H9 (cell line): ENCODE results near the gene ZNF177. TPM values are rescaled to one million over a fixed set of nuclear protein-coding genes. Genes with fewer than 3 reads are reported as not detected.

Experiments
- DNase-seq: peaks from one replicate; pipeline ENCODE4 v3.0.0-alpha.2; 2017
- H2AFZ ChIP-seq: one replicate; pipeline ENCODE4 v1.6.1; 2013; ENCODE audit warnings: mild to moderate bottlenecking, low read length, control low read depth, moderate library complexity
- H2AK5ac ChIP-seq: 2 replicates; pipeline ENCODE4 v1.6.1; 2013; ENCODE audit warnings: low read length, control low read depth, mixed read lengths; ENCODE audit not compliant: insufficient read length
- H2BK120ac ChIP-seq: one replicate; pipeline ENCODE4 v1.6.1; 2013; ENCODE audit warnings: low read depth, mild to moderate bottlenecking, low read length, control low read depth, inconsistent platforms; ENCODE audit not compliant: poor library complexity, severe bottlenecking
- H2BK12ac ChIP-seq: 2 replicates; pipeline ENCODE4 v1.6.1; 2013; ENCODE audit warnings: low read length, control low read depth, mixed read lengths, low read depth; ENCODE audit not compliant: insufficient read length
- H2BK15ac ChIP-seq: 2 replicates; pipeline ENCODE4 v1.6.1; 2013; ENCODE audit warnings: low read depth, low read length, control low read depth
- H2BK20ac ChIP-seq: one replicate; pipeline ENCODE4 v1.6.1; 2013; ENCODE audit warnings: low read depth, mild to moderate bottlenecking, low read length, control low read depth, inconsistent platforms; ENCODE audit not compliant: poor library complexity, severe bottlenecking
- H2BK5ac ChIP-seq: 2 replicates; pipeline ENCODE4 v1.6.1; 2013; ENCODE audit warnings: low read length, control low read depth, mixed read lengths; ENCODE audit not compliant: insufficient read length
- H3K14ac ChIP-seq: 2 replicates; pipeline ENCODE4 v1.6.1; 2013; ENCODE audit warnings: low read length, control low read depth; ENCODE audit not compliant: insufficient read depth
- H3K18ac ChIP-seq: 2 replicates; pipeline ENCODE4 v1.6.1; 2013; ENCODE audit warnings: low read depth, mild to moderate bottlenecking, mixed read lengths, low read length, control low read depth; ENCODE audit not compliant: insufficient read length
- H3K23ac ChIP-seq: 2 replicates; pipeline ENCODE4 v1.6.1; 2013; ENCODE audit warnings: low read length, control low read depth, mixed read lengths, low read depth; ENCODE audit not compliant: insufficient read length
- H3K23me2 ChIP-seq: 2 replicates; pipeline ENCODE4 v1.6.1; 2013; ENCODE audit warnings: low read depth, mild to moderate bottlenecking, mixed read lengths, low read length, control low read depth; ENCODE audit not compliant: insufficient read length, poor library complexity, severe bottlenecking
- H3K27ac ChIP-seq: 2 replicates; pipeline ENCODE4 v1.5.1; 2013; ENCODE audit warnings: low read length, control low read depth, mixed read lengths, low read depth; ENCODE audit not compliant: insufficient read length
- H3K27me3 ChIP-seq: 2 replicates; pipeline ENCODE4 v1.6.1; 2013; ENCODE audit warnings: low read length, control low read depth, inconsistent platforms; ENCODE audit not compliant: insufficient read depth
- H3K4ac ChIP-seq: 2 replicates; pipeline ENCODE4 v1.6.1; 2013; ENCODE audit warnings: low read depth, mild to moderate bottlenecking, control low read depth, inconsistent platforms, low read length, moderate library complexity
- H3K4me1 ChIP-seq: 2 replicates; pipeline ENCODE4 v1.6.1; 2013; ENCODE audit warnings: low read length, control low read depth, inconsistent platforms; ENCODE audit not compliant: insufficient read depth
- H3K4me2 ChIP-seq: 2 replicates; pipeline ENCODE4 v1.6.1; 2013; ENCODE audit warnings: low read length, control low read depth, mixed read lengths; ENCODE audit not compliant: insufficient read length, insufficient read depth
- H3K56ac ChIP-seq: 2 replicates; pipeline ENCODE4 v1.6.1; 2013; ENCODE audit warnings: low read depth, mild to moderate bottlenecking, mixed read lengths, low read length, control low read depth; ENCODE audit not compliant: insufficient read length
- H3K79me1 ChIP-seq: 2 replicates; pipeline ENCODE4 v1.6.1; 2013; ENCODE audit warnings: low read depth, mild to moderate bottlenecking, moderate library complexity, low read length, control low read depth, inconsistent platforms; ENCODE audit not compliant: insufficient read depth, poor library complexity, severe bottlenecking
- H3K79me2 ChIP-seq: 2 replicates; pipeline ENCODE4 v1.6.1; 2013; ENCODE audit warnings: low read length, control low read depth, inconsistent platforms; ENCODE audit not compliant: insufficient read depth
- H3K9ac ChIP-seq: 2 replicates; pipeline ENCODE4 v1.6.1; 2013; ENCODE audit warnings: low read length, control low read depth, mixed read lengths; ENCODE audit not compliant: insufficient read length; ENCODE audit errors: extremely low read depth
- H3K9me3 ChIP-seq: one replicate; pipeline ENCODE4 v1.6.1; 2013; ENCODE audit warnings: low read depth, low read length, inconsistent platforms; ENCODE audit not compliant: control insufficient read depth
- H3T11ph ChIP-seq: one replicate; pipeline ENCODE4 v1.6.1; 2013; ENCODE audit warnings: mild to moderate bottlenecking, low read length, control low read depth, inconsistent platforms
- H4K20me1 ChIP-seq: one replicate; pipeline ENCODE4 v1.6.1; 2013; ENCODE audit not compliant: control insufficient read depth, insufficient read length, insufficient read depth
- H4K5ac ChIP-seq: 2 replicates; pipeline ENCODE4 v1.6.1; 2013; ENCODE audit warnings: low read depth, mild to moderate bottlenecking, mixed read lengths, low read length, control low read depth; ENCODE audit not compliant: insufficient read length
- H4K8ac ChIP-seq: replicated peaks from 2 replicates; pipeline ENCODE4 v1.6.1; 2013; ENCODE audit warnings: low read length, control low read depth, mixed read lengths, low read depth; ENCODE audit not compliant: insufficient read length
- H4K91ac ChIP-seq: 2 replicates; pipeline ENCODE4 v1.6.1; 2013; ENCODE audit warnings: low read depth, mild to moderate bottlenecking, moderate library complexity, mixed read lengths, low read length, control low read depth; ENCODE audit not compliant: insufficient read length
- H3K27ac Mint-ChIP-seq, 3 experiments: 2 replicates in 2 of 3; 3 replicates in 1 of 3; pipeline ENCODE4 v1.8.0; 2020 to 2021; ENCODE audit warnings: mixed read lengths in 3 of 3, mild to moderate bottlenecking in 1 of 3, moderate library complexity in 1 of 3
- H3K27me3 Mint-ChIP-seq: 2 replicates; pipeline ENCODE4 v1.8.0; 2021; ENCODE audit warnings: low read depth, mild to moderate bottlenecking, moderate library complexity, mixed read lengths
- H3K36me3 Mint-ChIP-seq, 3 experiments: 2 replicates in 2 of 3; 3 replicates in 1 of 3; pipeline ENCODE4 v1.8.0; 2020 to 2021; ENCODE audit warnings: low read depth in 3 of 3, mixed read lengths in 3 of 3; ENCODE audit not compliant: insufficient read depth in 1 of 3
- H3K4me1 Mint-ChIP-seq, 2 experiments: 2 replicates each; pipeline ENCODE4 v1.8.0; 2020; ENCODE audit warnings: mixed read lengths in 2 of 2
- H3K4me3 Mint-ChIP-seq, 2 experiments: 2 replicates in 1 of 2; 3 replicates in 1 of 2; pipeline ENCODE4 v1.8.0; 2020 to 2021; ENCODE audit warnings: mild to moderate bottlenecking in 2 of 2, mixed read lengths in 2 of 2, moderate library complexity in 1 of 2
- H3K9me3 Mint-ChIP-seq, 2 experiments: 2 replicates in 1 of 2; 3 replicates in 1 of 2; pipeline ENCODE4 v1.8.0; 2020; ENCODE audit warnings: mild to moderate bottlenecking in 2 of 2, mixed read lengths in 2 of 2, moderate library complexity in 1 of 2
- CTCF ChIP-seq: fragments of 200-600 bp; sonication (generic); conservative IDR thresholded peaks from 3 replicates; pipeline ENCODE4 v1.8.0; 2021; ENCODE audit warnings: antibody characterized with exemption, mild to moderate bottlenecking
- WGBS: extraction: QIAGEN DNeasy Blood & Tissue Kit; methylation state at CpG from one replicate; pipeline ENCODE4 v1.1.7; 2013; ENCODE audit warnings: missing lambda C conversion rate, low lambda C conversion rate, mixed read lengths; ENCODE audit not compliant: insufficient read length; ENCODE audit errors: extremely low coverage; 5-methylcytosine and 5-hydroxymethylcytosine counted together
- total RNA-seq: library from RNA; stranded (reverse); gene quantifications from 2 replicates; pipeline ENCODE4 v1.2.1, GENCODE V29; 2021

Gene ZNF177
- total RNA-seq, 1 experiment from 2014 or later = 5.7 TPM

GRCh38 chr19:9381361-9381785 is 18.6 kb downstream of the ZNF177 start:
- no peak overlapping the region for H4K8ac ChIP-seq
- no peaks in the 10 kb centered on the region for H3K23me2 ChIP-seq
- Mint-ChIP-seq H3K4me3 (no peak overlapping the region), H3K9me3 (peaks cover 94 to 96% of the 10 kb centered on the region in 2 experiments), H3K27ac (no peak overlapping the region), H3K27me3 (no peaks in the 10 kb centered on the region), H3K36me3 (peaks cover 74 to 93% (median 91%) of the 10 kb centered on the region in 3 experiments), H3K4me1 (no peaks in the 10 kb centered on the region)
- no peak overlapping the region for H4K91ac ChIP-seq
- H3K79me1 ChIP-seq = no peaks in the 10 kb centered on the region
- H3K23ac ChIP-seq = no peak overlapping the region
- H2AFZ ChIP-seq = no peak overlapping the region
- no peak overlapping the region for H3T11ph ChIP-seq
- no peak overlapping the region for H2BK15ac ChIP-seq
- no peak overlapping the region for H2BK120ac ChIP-seq
- no peaks in the 10 kb centered on the region for H3K27me3 ChIP-seq
- H3K9ac ChIP-seq = no peak overlapping the region
- no peak overlapping the region for H3K56ac ChIP-seq
- H3K18ac ChIP-seq = no peak overlapping the region
- peaks cover 89% of the 10 kb centered on the region for H3K9me3 ChIP-seq
- H3K27ac ChIP-seq = no peak overlapping the region
- H3K79me2 ChIP-seq = no peaks in the 10 kb centered on the region
- no peak overlapping the region for H4K5ac ChIP-seq
- H3K4ac ChIP-seq = no peak overlapping the region
- no peak for TF ChIP-seq CTCF
- H2BK12ac ChIP-seq = no peak overlapping the region
- WGBS = no CpG with 5 or more reads among the region's 4 CpGs
- H3K4me2 ChIP-seq = no peak overlapping the region
- no peaks in the 10 kb centered on the region for H4K20me1 ChIP-seq
- no peak overlapping the region for H2BK5ac ChIP-seq
- H2BK20ac ChIP-seq = no peak overlapping the region
- no peak overlapping the region for H2AK5ac ChIP-seq
- no peak for DNase-seq
- H3K4me1 ChIP-seq = no peaks in the 10 kb centered on the region
- no peak overlapping the region for H3K14ac ChIP-seq
